MG63 (cell line): ENCODE measurements around the gene PRPF8. TPM values are rescaled to one million over a fixed set of nuclear protein-coding genes. Genes with fewer than 3 reads are reported as not detected.
"Not testable (repeated sequence)": the region's sequence is repeated elsewhere in the genome, so short reads cannot be mapped to it uniquely, and the experiment has no call there.

Experiments
- DNase-seq: peaks from one replicate; pipeline ENCODE4 v3.0.0-alpha.2; 2020
- H3K27me3 ChIP-seq: fragments of 250-450 bp; sonication (Bioruptor Pico); 2 replicates; pipeline ENCODE4 v1.5.1; 2020; ENCODE audit warnings: mild to moderate bottlenecking, moderate library complexity
- H3K36me3 ChIP-seq: fragments of 250-450 bp; sonication (Bioruptor Pico); 2 replicates; pipeline ENCODE4 v1.5.1; 2020; ENCODE audit warnings: mild to moderate bottlenecking, moderate library complexity
- H3K4me3 ChIP-seq: fragments of 250-450 bp; sonication (Bioruptor Pico); 2 replicates; pipeline ENCODE4 v1.5.1; 2020; ENCODE audit warnings: mild to moderate bottlenecking, moderate library complexity
- H3K9me3 ChIP-seq: fragments of 250-450 bp; sonication (Bioruptor Pico); 2 replicates; pipeline ENCODE4 v1.5.1; 2020; ENCODE audit warnings: mild to moderate bottlenecking, moderate library complexity
- total RNA-seq: library from RNA; depleted of rRNA; stranded (reverse); fragments of >200 nt; shearing (Covaris generic); gene quantifications from 2 replicates; pipeline ENCODE4 v1.2.3, GENCODE V29; 2014; ENCODE audit warnings: low replicate concordance

The PRPF8 gene
- total RNA-seq, 1 experiment from 2014 or later: 100 TPM

GRCh38 chr17:1658100-1658499, 26.6 kb downstream of the PRPF8 start:
- Histone ChIP-seq H3K27me3 (no peaks in the 10 kb centered on the region), H3K4me3 (no peak overlapping the region), H3K36me3 (peaks cover 68% of the 10 kb centered on the region), H3K9me3 (no peaks in the 10 kb centered on the region)
- DNase-seq: no peak

GRCh38 chr17:1653735-1654134, 30.9 kb downstream of the PRPF8 start:
- Histone ChIP-seq H3K36me3 (peaks cover 52% of the 10 kb centered on the region), H3K27me3 (no peaks in the 10 kb centered on the region), H3K9me3 (no peaks in the 10 kb centered on the region), H3K4me3 (no peak overlapping the region)
- DNase-seq: no peak

- H3K27me3 ChIP-seq, DNase-seq: not testable (repeated sequence)
- peaks cover 45% of the 10 kb centered on the region for H3K36me3 ChIP-seq
These were observed 31.9 kb downstream of the PRPF8 start for GRCh38 chr17:1652794-1653193.

GRCh38 chr17:1651559-1651844, 33.2 kb downstream of the PRPF8 start:
- no peaks in the 10 kb centered on the region for H3K27me3 ChIP-seq
- DNase-seq: no peak
- no peak overlapping the region for H3K4me3 ChIP-seq
- no peaks in the 10 kb centered on the region for H3K9me3 ChIP-seq
- H3K36me3 ChIP-seq: peaks cover 38% of the 10 kb centered on the region

More at GRCh38 chr17:1652794-1653193, 31.9 kb downstream of the PRPF8 start:
- not testable (repeated sequence) for H3K4me3 ChIP-seq, H3K9me3 ChIP-seq

GRCh38 chr17:1650731-1651558, 33.7 kb downstream of the PRPF8 start:
- no peak overlapping the region for H3K4me3 ChIP-seq
- H3K36me3 ChIP-seq: peaks cover 32% of the 10 kb centered on the region
- DNase-seq: no peak
- H3K27me3 ChIP-seq: no peaks in the 10 kb centered on the region
- no peaks in the 10 kb centered on the region for H3K9me3 ChIP-seq

GRCh38 chr17:1649844-1650501, 34.7 kb downstream of the PRPF8 start, which contains the start of gene RILP:
Gene RILP (minus strand): TSS chr17:1649866. CDS start chr17:1649804, 62 bp downstream.
- H3K9me3 ChIP-seq: no peaks in the 10 kb centered on the region
- DNase-seq: no peak

GRCh38 chr17:1648963-1649843, 35.5 kb downstream of the PRPF8 start:
- Histone ChIP-seq H3K36me3 (peaks cover 26% of the 10 kb centered on the region), H3K27me3 (no peaks in the 10 kb centered on the region), H3K4me3 (peak overlapping the region; percentile 49), H3K9me3 (no peaks in the 10 kb centered on the region)
- peak; percentile 86 for DNase-seq

More at GRCh38 chr17:1649844-1650501, 34.7 kb downstream of the PRPF8 start, which contains the start of gene RILP:
- H3K36me3 ChIP-seq: peaks cover 29% of the 10 kb centered on the region
- H3K4me3 ChIP-seq: peak within 1 kb of the TSS; percentile 49
- no peaks in the 10 kb centered on the region for H3K27me3 ChIP-seq

GRCh38 chr17:1648173-1648962, 36.3 kb downstream of the PRPF8 start:
- DNase-seq: no peak
- peak overlapping the region; percentile 40 for H3K4me3 ChIP-seq
- no peaks in the 10 kb centered on the region for H3K9me3 ChIP-seq
- H3K27me3 ChIP-seq: no peaks in the 10 kb centered on the region
- H3K36me3 ChIP-seq: peaks cover 18% of the 10 kb centered on the region

- Histone ChIP-seq H3K4me3 (no peak overlapping the region), H3K36me3 (peaks cover 12% of the 10 kb centered on the region), H3K9me3 (no peaks in the 10 kb centered on the region), H3K27me3 (no peaks in the 10 kb centered on the region)
- no peak for DNase-seq
These were observed 36.9 kb downstream of the PRPF8 start for GRCh38 chr17:1647802-1648171.

GRCh38 chr17:1646199-1646875, 38.3 kb downstream of the PRPF8 start:
- H3K36me3 ChIP-seq: peaks cover 6% of the 10 kb centered on the region; the same call in 1 of the 2 replicates
- no peaks in the 10 kb centered on the region for H3K9me3 ChIP-seq
- H3K27me3 ChIP-seq: no peaks in the 10 kb centered on the region
- DNase-seq: no peak
- H3K4me3 ChIP-seq: no peak overlapping the region

- Histone ChIP-seq H3K27me3 (no peaks in the 10 kb centered on the region), H3K4me3 (no peak within 1 kb of the TSS), H3K9me3 (no peaks in the 10 kb centered on the region), H3K36me3 (no peaks in the 10 kb centered on the region)
- DNase-seq: no peak
These were observed 39.2 kb downstream of the PRPF8 start, which contains the start of gene SCARF1 for GRCh38 chr17:1645207-1646171. Gene SCARF1 (minus strand): TSS chr17:1645732. CDS start chr17:1645697, 35 bp downstream.

GRCh38 chr17:1644493-1645206, 40.0 kb downstream of the PRPF8 start:
- DNase-seq: no peak
- Histone ChIP-seq H3K9me3 (no peaks in the 10 kb centered on the region), H3K27me3 (no peaks in the 10 kb centered on the region), H3K4me3 (no peak overlapping the region), H3K36me3 (no peaks in the 10 kb centered on the region)

- no peaks in the 10 kb centered on the region for H3K27me3 ChIP-seq
- DNase-seq: no peak
- H3K4me3 ChIP-seq: no peak overlapping the region
- no peaks in the 10 kb centered on the region for H3K9me3 ChIP-seq
- H3K36me3 ChIP-seq: no peaks in the 10 kb centered on the region
These were observed 40.6 kb downstream of the PRPF8 start for GRCh38 chr17:1643999-1644492.
